Measurements from ENCODE around the gene PTGS2.

- TF ChIP-seq CTCF (conservative IDR thresholded peaks at IDR 0.05; ENCODE audit: low read length) (no peak), EZH2phosphoT487 (IDR thresholded peaks at IDR 0.05; ENCODE audit: borderline replicate concordance, low read depth, low read length) (no peak)
Measured at GRCh38 chr1:186715887-186716809, 35.9 kb upstream of the PTGS2 start.
